Endodermal cell (in vitro differentiated cells): ENCODE data around the gene ATOSA. TPM values are rescaled to one million over a fixed set of nuclear protein-coding genes. Genes with fewer than 3 reads are reported as not detected.

Experiments
- DNase-seq: peaks from one replicate; pipeline ENCODE4 v3.0.0-alpha.2; 2017
- H3K27ac ChIP-seq: 2 replicates; pipeline ENCODE4 v1.5.1; 2013; ENCODE audit warnings: mild to moderate bottlenecking, low read depth, low read length, moderate library complexity
- H3K27me3 ChIP-seq: 2 replicates; pipeline ENCODE4 v1.6.1; 2013; ENCODE audit warnings: mild to moderate bottlenecking, low read length, moderate library complexity; ENCODE audit not compliant: insufficient read depth, control insufficient read depth, poor library complexity, severe bottlenecking
- H3K36me3 ChIP-seq: 2 replicates; pipeline ENCODE4 v1.7.0; 2013; ENCODE audit warnings: mild to moderate bottlenecking, low read length, moderate library complexity; ENCODE audit not compliant: control insufficient read depth, insufficient read depth
- H3K4me1 ChIP-seq: one replicate; pipeline ENCODE4 v1.7.0; 2013; ENCODE audit warnings: low read length; ENCODE audit not compliant: control insufficient read depth, insufficient read depth
- H3K4me3 ChIP-seq: 2 replicates; pipeline ENCODE4 v1.5.1; 2013; ENCODE audit warnings: mild to moderate bottlenecking, low read length, moderate library complexity
- H3K9ac ChIP-seq: 2 replicates; pipeline ENCODE4 v1.6.1; 2013; ENCODE audit warnings: mild to moderate bottlenecking, low read length, moderate library complexity; ENCODE audit not compliant: poor library complexity, severe bottlenecking; ENCODE audit errors: extremely low read depth
- H3K9me3 ChIP-seq: 2 replicates; pipeline ENCODE4 v1.6.1; 2013; ENCODE audit warnings: mild to moderate bottlenecking, low read length, moderate library complexity; ENCODE audit not compliant: control insufficient read depth
- H3K27ac Mint-ChIP-seq: 2 replicates; pipeline ENCODE4 v1.8.0; 2020; ENCODE audit warnings: mixed read lengths
- H3K27me3 Mint-ChIP-seq: 2 replicates; pipeline ENCODE4 v1.8.0; 2021; ENCODE audit warnings: mild to moderate bottlenecking, mixed read lengths; ENCODE audit not compliant: insufficient read depth
- H3K36me3 Mint-ChIP-seq: 2 replicates; pipeline ENCODE4 v1.8.0; 2020; ENCODE audit warnings: low read depth, mixed read lengths
- H3K4me1 Mint-ChIP-seq: 2 replicates; pipeline ENCODE4 v1.8.0; 2020; ENCODE audit warnings: mixed read lengths
- H3K4me3 Mint-ChIP-seq: 2 replicates; pipeline ENCODE4 v1.8.0; 2020; ENCODE audit warnings: mild to moderate bottlenecking, moderate library complexity, mixed read lengths
- H3K9me3 Mint-ChIP-seq: 2 replicates; pipeline ENCODE4 v1.8.0; 2020; ENCODE audit warnings: mild to moderate bottlenecking, mixed read lengths
- WGBS, 2 experiments: methylation state at CpG; one replicate each; pipeline versions ENCODE4 v1.1.5 to v1.1.7; 2013; ENCODE audit warnings: missing lambda C conversion rate in 2 of 2, mixed read lengths in 1 of 2; ENCODE audit not compliant: insufficient coverage in 1 of 2, insufficient read length in 1 of 2; 5-methylcytosine and 5-hydroxymethylcytosine counted together
- total RNA-seq, 2 donors: library from RNA; stranded (reverse); fragmentation: NEBNext Ultra II Directional in 1 of 2; extraction: Animal tissue kit (Norgen Biotek cat#: 25700) in 1 of 2; gene quantifications; 2 replicates in 1 of 2; 3 replicates in 1 of 2; pipeline ENCODE4 v1.2.1, GENCODE V29; 2021
- TF ChIP-seq, protein P1 (sequence below): fragments of 200-600 bp; sonication (generic); conservative IDR thresholded peaks from 2 replicates; pipeline ENCODE4 v1.5.0; 2021; ENCODE audit warnings: antibody characterized with exemption, mild to moderate bottlenecking

The ATOSA gene
- total RNA-seq, 2 donors from 2014 or later = 18.6 to 27.8 TPM

DNA sequence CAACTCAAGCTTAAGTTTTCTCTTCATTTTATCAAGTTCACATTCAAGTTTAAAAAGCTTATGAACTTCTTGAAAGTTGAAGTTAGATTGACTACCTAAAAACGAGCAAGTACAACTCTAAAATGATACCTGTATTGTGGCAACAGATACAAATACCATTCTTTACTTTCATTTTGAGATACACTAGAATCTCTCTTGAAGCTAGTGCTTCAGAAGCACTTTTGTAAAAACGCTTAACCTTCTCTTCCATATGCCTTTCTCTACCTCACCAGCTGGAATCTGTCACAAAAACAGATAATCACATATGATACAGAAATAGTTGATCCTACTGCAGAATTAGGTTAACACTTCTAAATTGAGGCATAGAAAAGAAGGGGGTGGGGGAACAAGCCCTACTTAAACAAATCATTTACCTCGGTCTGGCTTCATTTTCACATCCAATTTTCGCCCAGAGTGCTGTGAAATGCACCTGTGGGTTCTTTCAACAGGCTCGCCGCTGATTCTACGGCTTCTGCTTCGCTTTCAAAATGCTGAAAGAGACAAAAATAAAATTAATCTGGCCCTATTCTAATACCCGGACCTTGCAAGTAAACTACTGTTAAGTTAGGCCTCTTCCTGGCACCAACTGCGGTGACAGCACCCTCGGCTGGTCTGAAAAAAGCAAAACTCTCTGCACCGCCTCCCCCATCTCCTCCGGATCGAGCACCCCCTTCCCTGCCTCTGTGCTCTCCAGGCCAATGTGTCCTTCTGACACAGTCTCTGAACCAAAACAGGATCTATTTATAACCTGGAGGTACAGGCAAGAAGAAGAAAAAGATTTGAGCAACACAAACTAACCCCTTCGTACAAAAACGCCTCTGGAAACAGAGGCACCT is 1.4 kb downstream of the ATOSA start:
- TF ChIP-seq, protein P1, sequence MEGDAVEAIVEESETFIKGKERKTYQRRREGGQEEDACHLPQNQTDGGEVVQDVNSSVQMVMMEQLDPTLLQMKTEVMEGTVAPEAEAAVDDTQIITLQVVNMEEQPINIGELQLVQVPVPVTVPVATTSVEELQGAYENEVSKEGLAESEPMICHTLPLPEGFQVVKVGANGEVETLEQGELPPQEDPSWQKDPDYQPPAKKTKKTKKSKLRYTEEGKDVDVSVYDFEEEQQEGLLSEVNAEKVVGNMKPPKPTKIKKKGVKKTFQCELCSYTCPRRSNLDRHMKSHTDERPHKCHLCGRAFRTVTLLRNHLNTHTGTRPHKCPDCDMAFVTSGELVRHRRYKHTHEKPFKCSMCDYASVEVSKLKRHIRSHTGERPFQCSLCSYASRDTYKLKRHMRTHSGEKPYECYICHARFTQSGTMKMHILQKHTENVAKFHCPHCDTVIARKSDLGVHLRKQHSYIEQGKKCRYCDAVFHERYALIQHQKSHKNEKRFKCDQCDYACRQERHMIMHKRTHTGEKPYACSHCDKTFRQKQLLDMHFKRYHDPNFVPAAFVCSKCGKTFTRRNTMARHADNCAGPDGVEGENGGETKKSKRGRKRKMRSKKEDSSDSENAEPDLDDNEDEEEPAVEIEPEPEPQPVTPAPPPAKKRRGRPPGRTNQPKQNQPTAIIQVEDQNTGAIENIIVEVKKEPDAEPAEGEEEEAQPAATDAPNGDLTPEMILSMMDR = no peak
- Histone ChIP-seq H3K27me3 (no peaks in the 10 kb centered on the region), H3K9me3 (peaks cover 17% of the 10 kb centered on the region), H3K36me3 (no peaks in the 10 kb centered on the region), H3K4me3 (peak overlapping the region; percentile 92), H3K9ac (peak overlapping the region; percentile 73), H3K4me1 (peaks cover 8% of the 10 kb centered on the region), H3K27ac (peak overlapping the region; percentile 89)
- DNase-seq = peak; percentile 76
- H3K9me3 Mint-ChIP-seq = peaks cover 19% of the 10 kb centered on the region
- no peaks in the 10 kb centered on the region for H3K27me3 Mint-ChIP-seq
- H3K27ac Mint-ChIP-seq = peak overlapping the region; percentile 99
- peak overlapping the region; percentile 99 for H3K4me3 Mint-ChIP-seq
- H3K36me3 Mint-ChIP-seq = peaks cover 16% of the 10 kb centered on the region
- H3K4me1 Mint-ChIP-seq = peaks cover 40% of the 10 kb centered on the region
- WGBS, 2 experiments = 10 to 15% methylated on average over 11 to 16 of the region's 16 CpGs

DNA sequence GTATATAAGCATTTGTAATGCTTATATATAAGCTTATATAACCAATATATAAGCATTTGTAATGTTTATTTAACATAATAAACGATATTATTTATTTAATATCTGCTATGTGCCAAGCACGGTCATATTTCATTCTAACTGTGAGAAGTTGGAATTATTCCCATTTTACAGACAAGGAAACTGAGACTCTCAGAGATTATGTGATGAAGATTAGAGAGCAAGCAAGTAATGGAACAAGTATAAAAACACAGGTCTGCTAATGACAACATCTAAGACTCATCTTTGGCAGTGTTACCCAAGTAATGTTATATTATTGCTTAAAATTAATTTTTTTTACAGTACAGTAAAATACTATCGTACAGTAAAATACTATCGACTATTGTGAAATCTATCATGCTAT is 4.4 kb downstream of the ATOSA start:
- Mint-ChIP-seq H3K4me3 (no peak overlapping the region), H3K27ac (no peak overlapping the region), H3K4me1 (peaks cover 28% of the 10 kb centered on the region), H3K27me3 (no peaks in the 10 kb centered on the region), H3K9me3 (no peaks in the 10 kb centered on the region), H3K36me3 (peaks cover 22% of the 10 kb centered on the region)
- Histone ChIP-seq H3K4me3 (no peak overlapping the region), H3K27me3 (no peaks in the 10 kb centered on the region), H3K27ac (no peak overlapping the region), H3K36me3 (peaks cover 18% of the 10 kb centered on the region), H3K9me3 (no peaks in the 10 kb centered on the region), H3K9ac (no peak overlapping the region), H3K4me1 (peaks cover 4% of the 10 kb centered on the region)
- TF ChIP-seq, protein P1 = no peak
- no peak for DNase-seq
- WGBS, 2 experiments = 100% methylated on average over 1 of the region's 4 CpGs; no CpG with 5 or more reads in 1 of the 2 experiments

DNA sequence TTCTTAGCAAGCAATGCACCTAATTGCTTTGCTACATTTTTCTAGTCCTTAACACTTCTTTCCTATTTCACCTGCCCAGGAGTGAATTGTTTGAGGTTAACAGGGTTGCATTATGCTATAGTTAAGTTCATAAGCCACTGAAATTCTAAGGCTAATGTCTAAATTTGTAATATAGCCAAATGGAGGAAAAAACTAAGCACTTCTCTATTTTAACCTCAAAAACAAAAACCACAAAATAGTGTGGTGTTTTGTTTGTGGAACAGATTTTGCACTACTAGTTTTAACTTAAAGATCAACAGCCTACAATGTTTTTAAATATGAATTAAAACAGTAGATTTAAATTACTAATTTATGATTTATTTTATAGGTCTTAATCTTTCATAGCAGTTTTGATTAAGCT is 5.5 kb downstream of the ATOSA start:
- Histone ChIP-seq H3K4me3 (no peak overlapping the region), H3K9ac (no peak overlapping the region), H3K9me3 (no peaks in the 10 kb centered on the region), H3K27ac (no peak overlapping the region), H3K36me3 (peaks cover 19% of the 10 kb centered on the region), H3K27me3 (no peaks in the 10 kb centered on the region), H3K4me1 (peaks cover 2% of the 10 kb centered on the region)
- Mint-ChIP-seq H3K27me3 (no peaks in the 10 kb centered on the region), H3K36me3 (peaks cover 27% of the 10 kb centered on the region), H3K4me3 (no peak overlapping the region), H3K9me3 (no peaks in the 10 kb centered on the region), H3K4me1 (peaks cover 27% of the 10 kb centered on the region), H3K27ac (peak overlapping the region; percentile 2)
- TF ChIP-seq, protein P1 = no peak
- no peak for DNase-seq
